Measurements from ENCODE around the gene UNC13D.

Gene UNC13D

GRCh38 chr17:75808549-75808904 lies 35.7 kb downstream of the UNC13D start:
- TF ChIP-seq FOXP2 (optimal IDR thresholded peaks at IDR 0.05; ENCODE audit: control extremely low read depth, extremely low read length, insufficient read depth) = no peak
- no peak for TF ChIP-seq EZH2 (IDR thresholded peaks at IDR 0.05)
- no peak for TF ChIP-seq POLR2AphosphoS5 (IDR thresholded peaks at IDR 0.05; ENCODE audit: borderline replicate concordance, low read depth, low read length)
- Histone ChIP-seq H3K9ac (ENCODE audit: insufficient read length) (no peak overlapping the region), H3K4me3 (no peak overlapping the region), H3K36me3 (ENCODE audit: insufficient read depth, low read length) (peaks cover 27% of the 10 kb centered on the region; the same call in 1 of the 2 replicates), H3K9me3 (ENCODE audit: low read depth, low read length) (no peaks in the 10 kb centered on the region), H3K27ac (no peak overlapping the region)
- no peak for DNase-seq (ENCODE audit: low read depth, low spot score)

- Histone ChIP-seq H3K27ac (no peak overlapping the region), H3K4me3 (no peak overlapping the region), H3K9ac (ENCODE audit: insufficient read length) (no peak overlapping the region), H3K9me3 (ENCODE audit: low read depth, low read length) (no peaks in the 10 kb centered on the region), H3K36me3 (ENCODE audit: insufficient read depth, low read length) (peaks cover 21% of the 10 kb centered on the region; the same call in 1 of the 2 replicates)
- DNase-seq (ENCODE audit: low read depth, low spot score) = no peak
- TF ChIP-seq FOXP2 (optimal IDR thresholded peaks at IDR 0.05; ENCODE audit: control extremely low read depth, extremely low read length, insufficient read depth) = no peak
- no peak for TF ChIP-seq EZH2 (IDR thresholded peaks at IDR 0.05)
- no peak for TF ChIP-seq POLR2AphosphoS5 (IDR thresholded peaks at IDR 0.05; ENCODE audit: borderline replicate concordance, low read depth, low read length)
Observed at GRCh38 chr17:75807861-75808260, 36.3 kb downstream of the UNC13D start.

GRCh38 chr17:75806822-75807500 lies 37.2 kb downstream of the UNC13D start:
- Histone ChIP-seq H3K9ac (ENCODE audit: insufficient read length) (no peak overlapping the region), H3K4me3 (no peak overlapping the region), H3K36me3 (ENCODE audit: insufficient read depth, low read length) (peaks cover 17% of the 10 kb centered on the region; the same call in 1 of the 2 replicates), H3K27ac (no peak overlapping the region), H3K9me3 (ENCODE audit: low read depth, low read length) (no peaks in the 10 kb centered on the region)
- no peak for DNase-seq (ENCODE audit: low read depth, low spot score)
- TF ChIP-seq FOXP2 (optimal IDR thresholded peaks at IDR 0.05; ENCODE audit: control extremely low read depth, extremely low read length, insufficient read depth) = no peak
- TF ChIP-seq POLR2AphosphoS5 (IDR thresholded peaks at IDR 0.05; ENCODE audit: borderline replicate concordance, low read depth, low read length) = no peak
- no peak for TF ChIP-seq EZH2 (IDR thresholded peaks at IDR 0.05)

GRCh38 chr17:75803883-75804282 lies 40.3 kb downstream of the UNC13D start:
- no peak for DNase-seq (ENCODE audit: low read depth, low spot score)
- H3K27ac ChIP-seq = no peak overlapping the region
- H3K4me3 ChIP-seq = no peak overlapping the region
- TF ChIP-seq EZH2 (IDR thresholded peaks at IDR 0.05) (no peak), POLR2AphosphoS5 (IDR thresholded peaks at IDR 0.05; ENCODE audit: borderline replicate concordance, low read depth, low read length) (no peak), FOXP2 (optimal IDR thresholded peaks at IDR 0.05; ENCODE audit: control extremely low read depth, extremely low read length, insufficient read depth) (no peak)
- no peaks in the 10 kb centered on the region for H3K9me3 ChIP-seq (ENCODE audit: low read depth, low read length)
- H3K9ac ChIP-seq (ENCODE audit: insufficient read length) = no peak overlapping the region
- H3K36me3 ChIP-seq (ENCODE audit: insufficient read depth, low read length) = peaks cover 16% of the 10 kb centered on the region; the same call in 1 of the 2 replicates

GRCh38 chr17:75799402-75799801 lies 44.8 kb downstream of the UNC13D start:
- Histone ChIP-seq H3K4me3 (no peak overlapping the region), H3K9me3 (ENCODE audit: low read depth, low read length) (no peaks in the 10 kb centered on the region), H3K36me3 (ENCODE audit: insufficient read depth, low read length) (peaks cover 54% of the 10 kb centered on the region), H3K9ac (ENCODE audit: insufficient read length) (no peak overlapping the region), H3K27ac (no peak overlapping the region)
- no peak for TF ChIP-seq FOXP2 (optimal IDR thresholded peaks at IDR 0.05; ENCODE audit: control extremely low read depth, extremely low read length, insufficient read depth)
- no peak for TF ChIP-seq POLR2AphosphoS5 (IDR thresholded peaks at IDR 0.05; ENCODE audit: borderline replicate concordance, low read depth, low read length)
- no peak for TF ChIP-seq EZH2 (IDR thresholded peaks at IDR 0.05)
- no peak for DNase-seq (ENCODE audit: low read depth, low spot score)

- H3K27ac ChIP-seq = peak overlapping the region; percentile 40; the same call in 1 of the 2 replicates
- H3K36me3 ChIP-seq (ENCODE audit: insufficient read depth, low read length) = peaks cover 76% of the 10 kb centered on the region
- H3K9me3 ChIP-seq (ENCODE audit: low read depth, low read length) = no peaks in the 10 kb centered on the region
- DNase-seq (ENCODE audit: low read depth, low spot score) = no peak
- peak overlapping the region; percentile 26 for H3K9ac ChIP-seq (ENCODE audit: insufficient read length)
- TF ChIP-seq EZH2 (IDR thresholded peaks at IDR 0.05) = no peak
- no peak for TF ChIP-seq FOXP2 (optimal IDR thresholded peaks at IDR 0.05; ENCODE audit: control extremely low read depth, extremely low read length, insufficient read depth)
- no peak for TF ChIP-seq POLR2AphosphoS5 (IDR thresholded peaks at IDR 0.05; ENCODE audit: borderline replicate concordance, low read depth, low read length)
- no peak overlapping the region for H3K4me3 ChIP-seq
Observed at GRCh38 chr17:75795820-75796607, 48.2 kb downstream of the UNC13D start.

GRCh38 chr17:75793460-75793859 lies 50.7 kb downstream of the UNC13D start:
- Histone ChIP-seq H3K27ac (no peak overlapping the region), H3K4me3 (no peak overlapping the region), H3K9ac (ENCODE audit: insufficient read length) (no peak overlapping the region), H3K36me3 (ENCODE audit: insufficient read depth, low read length) (peaks cover 67% of the 10 kb centered on the region), H3K9me3 (ENCODE audit: low read depth, low read length) (no peaks in the 10 kb centered on the region)
- TF ChIP-seq POLR2AphosphoS5 (IDR thresholded peaks at IDR 0.05; ENCODE audit: borderline replicate concordance, low read depth, low read length) = no peak
- no peak for TF ChIP-seq EZH2 (IDR thresholded peaks at IDR 0.05)
- DNase-seq (ENCODE audit: low read depth, low spot score) = no peak

- H3K4me3 ChIP-seq = no peak overlapping the region
- no peak for DNase-seq (ENCODE audit: low read depth, low spot score)
- H3K36me3 ChIP-seq (ENCODE audit: insufficient read depth, low read length) = peaks cover 47% of the 10 kb centered on the region
- no peak overlapping the region for H3K9ac ChIP-seq (ENCODE audit: insufficient read length)
- TF ChIP-seq FOXP2 (optimal IDR thresholded peaks at IDR 0.05; ENCODE audit: control extremely low read depth, extremely low read length, insufficient read depth) (no peak), EZH2 (IDR thresholded peaks at IDR 0.05) (no peak), POLR2AphosphoS5 (IDR thresholded peaks at IDR 0.05; ENCODE audit: borderline replicate concordance, low read depth, low read length) (no peak)
- peak overlapping the region; percentile 37; the same call in 1 of the 2 replicates for H3K27ac ChIP-seq
- H3K9me3 ChIP-seq (ENCODE audit: low read depth, low read length) = no peaks in the 10 kb centered on the region
Observed at GRCh38 chr17:75791254-75791653, 53.0 kb downstream of the UNC13D start.

Data from SK-N-MC (cell line).